ENCODE measurements around the gene LRRC75A.
"Not testable (repeated sequence)": the region's sequence is repeated elsewhere in the genome, so short reads cannot be mapped to it uniquely, and the experiment has no call there.

Gene LRRC75A

GRCh38 chr17:16471295-16471694 lies 20.7 kb downstream of the LRRC75A start:
- no peak for DNase-seq (ENCODE audit: low spot score)

GRCh38 chr17:16470265-16470664 lies 21.7 kb downstream of the LRRC75A start:
- no peak for DNase-seq (ENCODE audit: low spot score)

- DNase-seq (ENCODE audit: low spot score): no peak
These were observed 23.5 kb downstream of the LRRC75A start for GRCh38 chr17:16468428-16468992.

- DNase-seq (ENCODE audit: low spot score): no peak
These were observed 24.1 kb downstream of the LRRC75A start for GRCh38 chr17:16467886-16468285.

- DNase-seq (ENCODE audit: low spot score): no peak
These were observed 24.9 kb downstream of the LRRC75A start for GRCh38 chr17:16467044-16467443.

GRCh38 chr17:16466407-16466806 lies 25.6 kb downstream of the LRRC75A start:
- no peak for DNase-seq (ENCODE audit: low spot score)

- no peak for DNase-seq (ENCODE audit: low spot score)
These were observed 26.1 kb downstream of the LRRC75A start for GRCh38 chr17:16465861-16466338.

- DNase-seq (ENCODE audit: low spot score): no peak
These were observed 27.0 kb downstream of the LRRC75A start for GRCh38 chr17:16465052-16465312.

GRCh38 chr17:16464303-16465051 lies 27.5 kb downstream of the LRRC75A start:
- no peak for DNase-seq (ENCODE audit: low spot score)

- DNase-seq (ENCODE audit: low spot score): no peak
These were observed 28.4 kb downstream of the LRRC75A start for GRCh38 chr17:16463358-16464302.

- DNase-seq (ENCODE audit: low spot score): no peak
These were observed 29.7 kb downstream of the LRRC75A start for GRCh38 chr17:16462070-16462864.

- DNase-seq (ENCODE audit: low spot score): no peak
These were observed 30.5 kb downstream of the LRRC75A start for GRCh38 chr17:16461606-16461866.

GRCh38 chr17:16460796-16461605 lies 31.0 kb downstream of the LRRC75A start:
- no peak for DNase-seq (ENCODE audit: low spot score)

GRCh38 chr17:16459855-16460550 lies 32.0 kb downstream of the LRRC75A start:
- DNase-seq (ENCODE audit: low spot score): no peak

GRCh38 chr17:16459271-16459670 lies 32.7 kb downstream of the LRRC75A start:
- no peak for DNase-seq (ENCODE audit: low spot score)

- no peak for DNase-seq (ENCODE audit: low spot score)
These were observed 35.2 kb downstream of the LRRC75A start for GRCh38 chr17:16456742-16457316.

GRCh38 chr17:16455997-16456741 lies 35.8 kb downstream of the LRRC75A start:
- no peak for DNase-seq (ENCODE audit: low spot score)

- DNase-seq (ENCODE audit: low spot score): no peak
These were observed 38.5 kb downstream of the LRRC75A start for GRCh38 chr17:16453493-16453851.

- not testable (repeated sequence) for DNase-seq (ENCODE audit: low spot score)
These were observed 39.7 kb downstream of the LRRC75A start for GRCh38 chr17:16452268-16452667.

- no peak for DNase-seq (ENCODE audit: low spot score)
These were observed 42.0 kb downstream of the LRRC75A start for GRCh38 chr17:16450028-16450427.
